ENCODE measurements around the gene OR1G1.
"Not testable (repeated sequence)": the region's sequence is repeated elsewhere in the genome, so short reads cannot be mapped to it uniquely, and the experiment has no call there.

The OR1G1 gene
- total RNA-seq, result 0 reads per million in 4 experiments

DNA sequence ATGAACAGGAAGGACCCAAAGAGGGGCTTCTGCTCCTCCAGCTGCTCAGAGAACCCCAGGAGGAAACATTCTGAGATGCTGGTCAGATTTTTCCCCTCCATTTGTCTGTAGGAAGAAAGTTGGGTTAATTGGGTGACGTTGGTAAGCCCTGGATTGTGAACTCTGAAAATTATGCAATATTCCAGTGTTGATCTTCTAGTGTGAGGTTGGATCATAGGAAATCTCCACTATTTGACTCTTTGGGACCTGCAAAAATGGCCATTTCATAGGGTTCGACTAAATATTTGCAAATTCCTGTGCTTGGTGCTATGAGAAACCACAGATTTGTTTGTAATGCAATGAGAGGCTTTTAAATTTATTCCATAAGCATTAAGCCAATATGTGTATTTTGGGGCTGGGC lies at the start of gene OR1G1:
TSS of gene OR1G1 (minus strand) at position 101 of the 400 bp plus-strand sequence. CDS start at position 101, 0 bp downstream.
- no peak for DNase-seq

- no peak for DNase-seq
Observed at GRCh38 chr17:3167574-3167973, 40.2 kb upstream of the OR1G1 start.

DNA sequence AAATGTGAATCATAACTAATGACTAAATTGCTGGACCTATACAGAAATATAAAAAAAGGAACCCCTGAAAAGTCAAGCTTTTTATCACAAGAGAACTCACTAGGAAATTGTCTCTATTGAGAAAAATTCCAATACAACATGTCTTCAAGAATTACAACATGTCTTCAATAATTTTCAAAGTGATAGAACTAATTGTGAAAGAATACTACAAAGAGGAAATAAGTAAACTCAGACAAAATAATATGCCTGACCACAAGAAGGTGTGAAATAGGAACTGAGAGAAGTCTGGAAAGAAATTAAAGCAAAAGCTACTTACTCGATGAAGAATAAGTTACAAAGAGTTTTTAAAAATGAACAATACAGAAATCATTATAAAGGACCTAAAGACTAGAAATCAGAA lies 29.9 kb upstream of the OR1G1 start:
- DNase-seq, result no peak

GRCh38 chr17:3137494-3137893 lies 10.1 kb upstream of the OR1G1 start:
- not testable (repeated sequence) for DNase-seq

GRCh38 chr17:3104322-3104721 lies 23.0 kb downstream of the OR1G1 start, which contains the start of gene OR1D2:
OR1D2 (minus strand) TSS chr17:3104422; CDS start chr17:3092996, 11,426 bp downstream.
- no peak for DNase-seq

Measured in effector CD8-positive, alpha-beta T cell (primary cell).